ENCODE data around the gene REEP2.

REEP2 gene

DNA sequence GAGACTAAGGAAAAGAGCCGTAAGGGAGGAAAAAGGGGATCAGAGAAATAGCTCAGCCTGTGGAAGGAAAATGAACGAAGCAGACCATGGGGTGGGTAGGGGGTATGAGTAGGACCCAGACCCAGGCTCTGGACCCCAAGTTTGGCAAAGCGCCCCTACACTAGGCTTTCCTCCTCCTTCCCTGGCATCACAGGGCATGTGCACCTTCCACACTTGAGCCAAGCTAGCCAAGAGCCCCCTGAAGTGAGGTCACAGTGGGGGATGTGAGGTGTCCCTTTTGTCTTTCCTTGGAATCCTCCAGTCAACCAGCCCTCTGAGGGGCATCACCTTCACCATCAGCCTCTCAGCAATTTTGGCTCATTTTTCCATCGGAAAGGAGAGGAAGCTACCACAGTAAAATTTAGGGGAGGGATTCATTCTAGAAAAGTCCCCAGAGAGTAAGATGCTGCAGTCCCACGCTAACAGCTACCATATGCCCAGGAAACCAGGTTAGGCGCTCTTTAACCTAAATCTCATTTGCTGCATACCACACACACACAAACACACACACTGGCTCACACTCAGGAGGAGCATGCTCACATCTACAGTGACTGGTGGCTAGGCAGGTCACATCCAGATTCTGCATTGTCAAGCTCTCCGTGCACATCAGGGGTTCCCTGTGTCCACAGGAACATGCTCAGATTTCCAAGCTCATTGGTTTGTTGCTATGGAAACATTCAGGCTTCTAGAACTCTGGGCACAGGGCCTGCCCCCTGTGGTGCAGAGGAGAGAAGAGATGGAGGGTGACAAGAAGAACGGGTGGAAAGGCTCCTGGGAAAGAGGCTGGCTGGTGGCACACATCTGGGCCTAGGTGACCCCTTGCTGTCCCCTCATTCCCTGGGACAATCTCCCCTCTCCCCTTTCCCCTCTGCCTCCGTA lies 9.9 kb downstream of the REEP2 start:
- DNase-seq = no peak

DNA sequence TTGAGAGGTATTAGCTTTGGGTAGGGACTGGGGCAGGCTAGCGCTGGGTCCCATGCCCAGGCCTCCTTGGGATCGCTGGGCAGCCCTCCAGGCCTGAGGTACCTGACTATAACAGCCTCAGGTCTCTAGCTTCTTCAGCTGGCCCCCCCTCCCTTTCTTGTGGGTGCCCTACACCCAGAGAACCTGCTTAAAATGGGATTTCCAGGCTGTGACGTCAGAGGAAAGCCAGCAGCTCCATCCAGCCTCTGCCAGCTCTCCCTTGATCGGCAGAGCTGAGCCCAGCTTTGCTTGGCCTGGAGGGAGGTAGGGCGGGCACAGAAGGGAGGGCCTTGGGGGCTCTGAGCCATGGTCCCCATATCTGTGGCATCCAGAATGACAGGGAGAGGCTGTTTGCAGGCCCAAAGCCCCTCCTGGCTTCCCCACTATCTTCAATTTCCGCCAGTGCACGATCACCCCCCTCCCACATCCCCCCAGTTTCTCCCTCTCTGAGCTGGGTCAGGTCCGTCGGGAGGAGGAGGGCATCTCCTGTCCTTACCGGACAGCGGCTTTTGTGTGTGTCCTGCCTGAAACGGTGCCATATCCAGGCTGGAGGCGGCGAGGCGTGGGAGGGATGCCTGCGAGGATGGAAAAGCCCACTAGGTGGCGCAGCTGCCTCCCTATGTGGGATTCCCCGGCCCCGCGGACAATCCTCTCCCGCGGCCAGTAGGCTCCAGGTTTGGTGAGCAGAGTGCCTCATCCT lies 10.8 kb downstream of the REEP2 start:
- DNase-seq = peak; percentile 70

DNA sequence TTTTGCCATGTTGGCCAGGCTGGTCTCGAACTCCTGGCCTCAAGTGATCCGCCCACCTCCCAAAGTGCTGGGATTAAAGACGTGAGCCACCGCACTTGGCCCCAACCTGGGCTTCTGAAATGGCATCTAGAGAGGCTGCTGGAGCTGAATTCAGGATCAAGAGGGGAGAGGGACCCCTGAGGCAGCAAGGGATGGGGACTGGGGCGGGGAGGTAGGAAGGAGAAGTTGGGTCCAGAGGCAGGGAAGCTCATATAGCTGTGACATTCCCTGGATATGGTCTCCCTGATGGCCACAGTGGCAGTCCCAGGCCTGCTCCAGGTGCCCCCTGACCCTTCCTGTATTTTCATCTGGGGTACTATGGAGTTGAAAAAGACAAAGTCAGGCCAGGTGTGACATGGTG lies 12.1 kb downstream of the REEP2 start:
- no peak for DNase-seq

DNA sequence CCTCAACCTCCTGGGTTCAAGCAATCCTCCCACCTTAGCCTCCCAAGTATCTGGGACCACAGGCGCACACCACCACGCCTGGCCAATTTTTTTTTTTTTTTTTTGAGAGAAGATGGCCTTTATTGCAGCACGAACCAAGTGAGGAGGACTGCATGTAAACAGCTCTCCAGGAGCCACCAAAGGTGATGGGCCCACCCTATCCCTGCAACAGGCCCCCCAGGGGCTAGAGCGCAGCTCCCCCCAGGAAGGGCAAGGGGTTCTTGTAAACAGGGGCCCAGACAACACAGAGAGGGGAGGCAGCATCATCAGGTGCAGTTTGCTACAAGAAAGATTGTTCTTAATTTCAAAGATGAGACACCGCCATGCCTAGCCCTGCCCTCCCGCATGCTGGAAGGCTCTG lies 13.9 kb downstream of the REEP2 start:
- DNase-seq = no peak

DNA sequence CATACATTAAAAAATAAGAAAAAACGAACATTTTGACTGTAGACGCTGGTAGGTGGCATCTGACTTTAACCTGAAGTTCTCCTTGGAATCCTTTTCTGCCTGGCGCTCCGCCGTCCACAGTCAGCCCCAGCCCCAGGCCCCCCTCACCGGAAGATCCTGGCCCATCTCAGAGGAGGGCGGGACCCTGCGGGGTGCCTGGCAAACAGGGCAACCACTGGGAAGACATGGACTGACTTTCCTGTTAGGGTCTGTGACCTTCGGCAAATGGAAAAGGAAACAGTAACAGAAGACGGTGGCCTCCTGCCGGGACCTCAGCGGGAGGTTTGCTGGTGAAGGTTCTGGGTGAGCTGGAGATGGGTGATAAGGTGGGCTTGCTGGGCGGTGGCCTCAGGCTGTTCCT lies 14.7 kb downstream of the REEP2 start:
- no peak for DNase-seq

DNA sequence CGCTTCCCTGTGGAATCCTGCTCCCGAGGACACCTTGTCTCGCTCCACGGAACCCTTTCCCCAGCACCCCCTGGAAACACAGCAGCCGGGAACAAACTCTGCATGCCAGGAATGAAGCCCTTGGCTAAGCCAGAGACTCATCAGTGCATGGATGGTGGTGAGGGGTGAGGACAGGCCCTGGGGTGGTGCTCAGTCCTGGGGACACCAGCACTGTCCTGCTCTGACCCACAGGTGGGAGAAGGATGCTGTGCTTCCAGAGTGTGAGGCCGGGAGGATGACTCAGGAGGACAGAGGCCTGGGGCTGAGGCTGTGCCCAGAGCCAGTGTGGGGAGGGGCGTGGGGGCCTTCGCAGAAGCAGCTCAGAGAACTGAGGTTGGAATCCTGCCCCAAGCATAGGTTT lies 15.3 kb downstream of the REEP2 start:
- no peak for DNase-seq

DNA sequence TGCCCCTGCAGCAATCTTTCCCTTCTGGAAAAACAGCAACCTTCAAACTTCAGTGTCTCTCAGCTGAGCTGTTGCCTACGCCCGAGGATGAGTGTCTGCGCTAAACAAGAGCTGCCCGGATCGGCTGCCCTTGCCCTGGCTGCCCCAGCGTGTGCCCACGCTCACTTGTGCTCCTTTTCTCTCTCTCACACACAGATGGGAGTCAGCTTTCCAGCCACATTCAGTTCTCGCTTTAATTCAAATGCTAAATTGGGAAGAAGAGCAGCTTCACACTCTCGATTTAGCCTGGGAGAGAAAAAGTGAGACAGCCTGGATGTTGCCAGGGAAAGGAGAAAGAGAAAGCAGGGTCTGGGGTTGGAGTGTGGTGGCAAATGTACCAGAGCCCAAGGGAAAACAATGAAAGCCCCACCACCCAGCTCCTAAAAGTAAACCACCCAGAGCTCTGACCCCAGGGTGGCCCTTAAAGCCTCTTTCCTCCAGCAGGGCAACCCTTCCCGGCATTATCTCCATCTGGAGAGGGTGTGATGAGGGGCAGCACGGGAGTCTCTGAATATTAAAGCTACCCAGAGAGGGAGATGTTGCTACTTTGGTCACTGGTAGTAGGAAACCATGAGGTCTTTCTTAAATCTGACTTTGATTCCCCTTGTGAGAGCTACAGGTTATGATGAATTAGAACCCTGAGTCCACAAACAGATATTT lies 16.5 kb downstream of the REEP2 start:
- DNase-seq = no peak

DNA sequence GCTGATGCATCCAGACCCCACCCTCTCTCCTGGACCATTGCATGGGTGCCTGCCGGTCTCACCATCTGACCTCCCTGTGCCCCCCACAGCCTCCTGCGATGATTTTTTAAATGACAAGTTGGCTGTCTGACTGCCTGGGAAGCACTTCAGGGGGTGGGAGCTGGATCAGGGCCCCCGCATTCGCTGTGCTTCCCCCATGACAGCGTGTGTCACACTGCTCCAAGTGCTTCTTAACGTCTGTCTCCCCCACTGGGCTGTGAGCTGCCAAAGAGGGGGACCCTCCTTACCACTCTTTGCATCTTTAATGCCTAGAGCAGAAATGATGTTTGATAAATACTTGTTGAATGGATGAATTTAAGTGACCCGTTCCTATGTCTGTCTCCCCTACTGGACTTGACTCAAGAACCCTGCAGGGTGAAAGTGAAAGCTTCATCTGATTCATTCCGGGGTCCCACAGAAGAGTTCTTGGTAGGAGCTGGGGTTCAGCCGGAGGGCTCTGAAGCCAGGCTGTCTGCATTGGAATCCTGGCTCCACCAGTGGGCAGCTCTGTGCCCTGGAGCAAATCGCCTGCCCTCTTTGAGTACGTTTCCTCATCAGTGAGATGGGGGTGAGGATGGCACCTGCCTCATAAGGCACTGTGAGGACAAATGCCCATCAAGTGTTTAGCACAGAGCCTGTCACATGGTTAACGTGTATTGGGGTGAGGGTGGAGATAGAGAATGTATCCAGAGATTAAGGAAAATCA lies 18.8 kb downstream of the REEP2 start:
- no peak for DNase-seq

DNA sequence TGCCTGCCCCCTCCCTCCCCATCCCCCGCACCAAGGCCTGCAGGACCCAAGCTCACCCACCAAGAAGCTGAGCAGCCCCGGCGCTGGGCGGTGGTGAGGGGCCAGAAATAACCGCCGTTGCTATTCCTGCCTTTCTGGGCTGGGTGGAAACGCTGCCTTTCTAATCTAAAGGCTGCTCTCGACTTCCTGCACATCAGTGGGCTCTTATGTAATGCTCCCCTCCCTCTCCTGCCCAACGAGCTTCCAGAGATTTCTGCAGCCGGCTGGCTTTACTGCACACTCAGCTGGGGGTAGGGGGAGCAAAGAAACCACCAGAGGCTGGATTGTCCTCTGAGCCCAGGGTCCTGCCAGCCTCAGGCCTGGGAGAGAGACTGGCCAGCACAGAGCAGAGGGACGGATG lies 19.5 kb downstream of the REEP2 start:
- DNase-seq = no peak

DNA sequence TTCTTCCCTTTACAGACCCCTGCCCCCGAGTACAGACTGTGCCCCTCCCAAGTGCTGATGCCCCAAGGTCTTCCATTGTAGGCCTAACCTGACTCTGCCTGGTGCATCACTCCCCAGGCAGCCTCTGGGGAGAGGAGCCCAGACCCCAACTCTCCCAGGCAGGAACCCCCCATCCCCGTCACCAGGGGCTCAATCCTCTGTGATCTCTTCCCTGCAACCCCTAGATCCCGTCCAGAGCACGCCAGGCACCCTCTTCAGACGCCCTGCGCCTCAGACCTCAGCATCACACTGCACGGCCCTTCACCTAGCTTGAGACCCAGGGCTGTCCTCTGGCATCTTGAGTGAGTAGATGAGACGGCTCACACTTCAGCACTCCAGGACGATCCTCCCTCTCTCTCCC lies 20.0 kb downstream of the REEP2 start:
- DNase-seq = no peak

DNA sequence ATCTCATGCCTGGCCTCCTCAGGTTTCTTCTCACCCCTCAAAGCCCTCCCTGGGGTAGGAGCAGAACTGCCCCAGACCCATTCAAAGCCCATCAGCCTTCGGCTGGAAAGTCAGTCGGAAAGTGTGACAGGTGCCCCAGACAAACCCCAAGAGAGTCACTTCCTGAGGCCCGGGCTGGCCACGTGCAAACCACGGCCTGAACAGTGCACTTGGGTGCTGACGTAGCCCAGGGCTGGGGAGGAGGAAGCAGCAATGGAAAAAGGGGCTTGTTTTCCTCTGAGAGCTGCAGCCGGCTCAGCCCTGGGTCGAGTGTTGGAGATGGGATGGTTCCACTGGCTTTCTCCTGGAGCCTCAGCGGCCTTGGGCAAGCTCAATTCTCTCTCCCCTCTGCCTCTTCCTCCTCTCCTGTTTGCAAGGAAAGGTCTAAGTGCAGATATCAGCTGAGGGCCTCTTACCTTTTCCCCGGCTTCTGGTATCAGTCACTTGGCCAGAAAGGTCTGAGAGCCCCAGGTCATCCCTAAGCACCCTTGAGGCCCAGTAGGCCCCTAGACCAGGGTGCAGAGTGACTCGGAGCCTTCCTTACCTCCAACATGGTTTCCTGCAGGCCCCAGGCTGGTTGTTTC lies 20.6 kb downstream of the REEP2 start:
- DNase-seq = no peak

DNA sequence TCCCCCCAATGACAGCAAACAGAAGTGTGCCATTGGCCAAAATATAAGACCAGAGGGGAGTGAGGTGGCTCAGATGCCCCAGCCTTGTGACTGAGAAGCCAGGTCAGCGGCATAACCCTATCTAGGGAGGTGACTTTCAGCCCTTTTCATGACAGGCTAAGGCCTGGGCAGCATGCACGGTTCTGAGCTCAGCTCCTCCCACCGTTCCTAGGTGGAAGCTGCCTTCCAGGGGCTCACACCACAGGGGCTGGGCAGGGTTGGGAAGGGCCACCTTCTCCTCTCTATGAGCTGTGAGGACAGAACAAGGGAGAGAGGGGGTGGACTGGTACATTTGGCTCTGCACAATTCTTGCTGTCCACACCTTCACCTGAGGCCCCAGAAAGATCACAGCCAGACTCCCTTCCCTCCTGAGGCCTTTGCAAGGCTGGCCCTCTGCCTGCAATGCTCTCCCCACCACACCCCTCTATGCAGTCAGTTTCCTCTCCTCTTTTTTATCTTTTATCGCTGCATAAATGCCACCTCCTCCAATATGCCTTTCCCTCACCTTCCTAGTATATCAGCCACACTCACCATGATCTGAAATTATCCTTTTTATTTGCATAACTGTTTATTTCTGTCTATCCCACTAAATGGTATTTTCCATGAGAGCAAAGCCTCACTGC lies 21.3 kb downstream of the REEP2 start:
- no peak for DNase-seq

DNA sequence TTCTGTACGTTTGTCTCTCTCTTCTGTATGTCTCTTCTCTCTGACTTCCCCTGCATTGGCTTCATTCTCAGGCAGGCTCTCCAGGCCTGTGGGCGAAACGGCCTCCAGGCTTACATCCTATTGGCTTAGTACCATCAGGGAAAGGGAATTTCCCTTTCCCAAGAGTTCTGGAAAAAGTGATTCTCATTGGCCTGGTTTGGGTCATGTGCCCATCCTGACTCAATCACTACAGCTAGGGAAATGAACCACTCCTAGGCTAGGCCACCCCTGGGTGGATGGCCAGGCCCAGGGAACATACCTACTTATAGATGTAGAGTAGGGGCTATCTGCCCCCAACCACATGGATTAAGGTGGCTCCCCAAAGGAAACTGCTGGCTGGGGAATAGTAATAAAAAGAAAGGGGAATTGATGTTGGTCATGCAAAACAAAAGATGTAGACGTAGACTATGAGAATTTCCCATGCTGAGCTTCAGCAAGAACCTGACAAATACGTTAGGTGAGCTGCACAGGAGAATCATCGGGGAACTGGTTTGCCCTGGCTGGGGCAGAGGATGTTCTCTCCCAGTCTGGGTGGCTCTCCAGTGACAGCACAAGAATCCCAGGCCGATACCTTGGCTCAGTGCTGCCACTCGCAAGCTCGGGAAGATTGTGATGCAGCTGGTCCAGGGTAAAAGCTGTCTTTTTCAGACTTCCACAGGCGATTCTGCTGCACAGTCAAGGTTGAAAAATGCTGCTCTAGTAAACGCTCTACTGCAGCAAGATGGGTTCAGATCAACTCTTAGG lies 22.7 kb downstream of the REEP2 start:
- DNase-seq = peak; percentile 74

DNA sequence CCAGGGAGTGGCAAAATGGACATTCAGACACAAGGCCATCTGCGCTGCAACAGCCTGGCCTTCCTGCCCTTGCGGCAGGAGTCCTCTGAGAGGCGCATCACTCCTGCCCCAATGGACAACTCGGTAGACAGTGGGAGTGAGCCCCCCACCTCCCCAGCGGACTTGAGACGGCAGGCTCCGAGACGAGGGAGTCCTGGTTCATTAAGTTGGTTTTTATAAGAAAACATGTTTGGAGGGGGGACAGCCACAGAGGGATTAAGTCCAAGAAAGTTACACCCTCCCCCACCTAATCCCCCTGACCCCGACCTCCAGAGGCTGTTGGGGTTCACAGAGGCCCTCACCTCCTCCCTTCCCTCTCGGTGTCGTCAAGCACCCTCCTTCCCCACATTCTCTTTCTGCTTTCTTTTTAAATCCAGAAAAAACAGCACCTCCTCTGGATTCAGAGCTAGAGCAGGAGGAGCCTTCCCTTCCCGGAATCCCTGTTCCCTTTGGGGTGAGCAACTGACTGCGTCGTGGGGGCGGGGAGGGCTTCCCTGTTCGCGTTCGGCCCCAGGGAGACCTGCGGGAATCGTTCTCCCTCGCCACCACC lies 24.7 kb downstream of the REEP2 start:
- DNase-seq = no peak

DNA sequence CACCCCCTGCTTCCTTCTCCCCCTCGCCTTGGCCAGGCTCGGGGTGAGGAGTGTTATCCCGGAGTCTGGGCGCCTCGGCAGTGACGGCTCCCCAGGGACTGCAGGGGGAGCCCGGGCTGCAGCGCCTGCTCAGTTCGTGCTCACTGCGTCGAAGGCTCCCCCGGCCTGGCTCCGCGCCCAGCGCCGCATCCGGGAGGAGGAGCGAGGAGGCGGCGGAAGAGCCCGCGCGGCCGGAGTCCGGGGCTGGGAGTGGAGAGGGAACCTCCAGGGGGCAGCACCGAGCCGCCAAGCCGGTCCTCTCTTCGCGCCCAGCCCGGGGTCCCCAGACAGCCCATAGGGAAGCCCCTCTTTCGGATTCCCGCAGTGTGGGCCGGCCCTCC lies 25.1 kb downstream of the REEP2 start:
- peak; percentile 95 for DNase-seq

DNA sequence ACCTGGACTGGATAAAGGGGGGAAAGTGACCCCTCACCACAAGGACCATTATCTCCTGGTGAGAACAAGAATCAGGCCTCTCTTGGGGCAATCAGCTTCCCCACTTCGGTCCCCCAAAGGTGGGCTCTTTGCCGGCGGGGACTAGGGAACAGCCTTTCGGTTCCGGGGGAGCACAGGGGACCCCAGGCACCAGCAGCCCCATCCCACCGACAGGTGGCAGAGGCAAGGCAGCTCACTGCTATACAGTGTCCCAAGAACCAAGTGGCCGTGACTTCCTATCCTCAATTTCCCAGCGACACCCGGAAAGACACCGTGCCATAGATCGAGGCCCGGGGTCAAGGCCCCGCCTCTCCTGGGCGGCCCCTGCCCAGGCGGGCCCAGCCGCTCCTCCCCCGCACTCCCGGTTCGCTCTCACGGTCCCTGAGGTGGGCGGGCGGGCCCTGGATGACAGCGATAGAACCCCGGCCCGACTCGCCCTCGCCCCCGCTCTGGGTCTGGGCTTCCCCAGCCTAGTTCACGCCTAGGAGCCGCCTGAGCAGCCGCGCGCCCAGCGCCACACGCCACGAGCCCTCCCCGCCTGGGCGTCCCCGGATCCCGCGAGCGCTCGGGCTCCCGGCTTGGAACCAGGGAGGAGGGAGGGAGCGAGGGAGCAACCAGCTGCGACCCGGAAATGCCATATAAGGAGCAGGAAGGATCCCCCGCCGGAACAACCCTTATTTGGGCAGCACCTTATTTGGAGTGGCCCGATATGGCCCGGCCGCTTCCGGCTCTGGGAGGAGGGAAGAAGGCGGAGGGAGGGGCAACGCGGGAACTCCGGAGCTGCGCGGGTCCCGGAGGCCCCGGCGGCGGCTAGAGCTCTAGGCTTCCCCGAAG lies 25.8 kb downstream of the REEP2 start:
- peak; percentile 99 for DNase-seq

DNA sequence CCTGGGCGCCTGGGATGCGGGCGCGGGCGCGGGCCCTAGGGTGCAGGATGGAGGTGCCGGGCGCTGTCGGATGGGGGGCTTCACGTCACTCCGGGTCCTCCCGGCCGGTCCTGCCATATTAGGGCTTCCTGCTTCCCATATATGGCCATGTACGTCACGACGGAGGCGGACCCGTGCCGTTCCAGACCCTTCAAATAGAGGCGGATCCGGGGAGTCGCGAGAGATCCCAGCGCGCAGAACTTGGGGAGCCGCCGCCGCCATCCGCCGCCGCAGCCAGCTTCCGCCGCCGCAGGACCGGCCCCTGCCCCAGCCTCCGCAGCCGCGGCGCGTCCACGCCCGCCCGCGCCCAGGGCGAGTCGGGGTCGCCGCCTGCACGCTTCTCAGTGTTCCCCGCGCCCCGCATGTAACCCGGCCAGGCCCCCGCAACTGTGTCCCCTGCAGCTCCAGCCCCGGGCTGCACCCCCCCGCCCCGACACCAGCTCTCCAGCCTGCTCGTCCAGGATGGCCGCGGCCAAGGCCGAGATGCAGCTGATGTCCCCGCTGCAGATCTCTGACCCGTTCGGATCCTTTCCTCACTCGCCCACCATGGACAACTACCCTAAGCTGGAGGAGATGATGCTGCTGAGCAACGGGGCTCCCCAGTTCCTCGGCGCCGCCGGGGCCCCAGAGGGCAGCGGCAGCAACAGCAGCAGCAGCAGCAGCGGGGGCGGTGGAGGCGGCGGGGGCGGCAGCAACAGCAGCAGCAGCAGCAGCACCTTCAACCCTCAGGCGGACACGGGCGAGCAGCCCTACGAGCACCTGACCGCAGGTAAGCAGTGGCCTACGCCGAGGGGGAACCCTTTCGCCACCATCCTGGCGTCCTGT lies 26.6 kb downstream of the REEP2 start, which contains the start of gene EGR1:
Gene EGR1, plus strand, starts transcription at position 219 of the 864 bp plus-strand sequence. Its CDS starts 283 bp downstream, at position 502.
- peak; percentile 96 for DNase-seq

DNA sequence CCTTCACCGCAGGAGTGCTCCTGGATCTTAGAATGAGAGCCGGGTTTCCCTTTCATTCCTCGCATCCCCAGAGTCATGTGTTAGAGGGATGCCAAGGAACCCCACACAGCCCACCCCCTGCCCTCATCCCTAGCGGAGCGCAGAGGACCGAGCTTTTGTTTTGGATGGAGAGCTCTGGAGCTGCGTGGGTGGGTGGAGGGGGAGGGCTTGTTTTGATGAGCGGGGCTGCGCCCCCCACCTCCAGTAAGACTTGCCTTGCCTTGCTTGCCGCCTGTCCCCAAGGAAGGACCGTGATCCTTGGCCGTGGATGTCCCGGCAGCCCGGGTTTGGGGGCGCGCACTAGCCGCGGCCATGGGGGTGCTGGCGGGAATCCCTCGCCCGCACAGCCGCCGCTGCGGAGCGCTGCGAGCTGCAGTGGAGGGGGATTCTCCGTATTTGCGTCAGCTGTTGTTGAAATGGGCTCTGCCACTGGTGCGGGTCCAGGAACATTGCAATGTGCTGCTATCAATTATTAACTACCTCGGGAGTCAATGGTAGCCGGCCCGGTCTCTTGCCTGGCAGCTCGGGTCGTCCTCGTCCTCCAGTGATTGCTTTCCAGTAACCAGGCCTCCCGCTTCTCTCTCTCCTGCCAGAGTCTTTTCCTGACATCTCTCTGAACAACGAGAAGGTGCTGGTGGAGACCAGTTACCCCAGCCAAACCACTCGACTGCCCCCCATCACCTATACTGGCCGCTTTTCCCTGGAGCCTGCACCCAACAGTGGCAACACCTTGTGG lies 27.5 kb downstream of the REEP2 start:
- DNase-seq = peak; percentile 10
